ENCODE data around the gene PDZK1IP1.

PDZK1IP1 gene

DNA sequence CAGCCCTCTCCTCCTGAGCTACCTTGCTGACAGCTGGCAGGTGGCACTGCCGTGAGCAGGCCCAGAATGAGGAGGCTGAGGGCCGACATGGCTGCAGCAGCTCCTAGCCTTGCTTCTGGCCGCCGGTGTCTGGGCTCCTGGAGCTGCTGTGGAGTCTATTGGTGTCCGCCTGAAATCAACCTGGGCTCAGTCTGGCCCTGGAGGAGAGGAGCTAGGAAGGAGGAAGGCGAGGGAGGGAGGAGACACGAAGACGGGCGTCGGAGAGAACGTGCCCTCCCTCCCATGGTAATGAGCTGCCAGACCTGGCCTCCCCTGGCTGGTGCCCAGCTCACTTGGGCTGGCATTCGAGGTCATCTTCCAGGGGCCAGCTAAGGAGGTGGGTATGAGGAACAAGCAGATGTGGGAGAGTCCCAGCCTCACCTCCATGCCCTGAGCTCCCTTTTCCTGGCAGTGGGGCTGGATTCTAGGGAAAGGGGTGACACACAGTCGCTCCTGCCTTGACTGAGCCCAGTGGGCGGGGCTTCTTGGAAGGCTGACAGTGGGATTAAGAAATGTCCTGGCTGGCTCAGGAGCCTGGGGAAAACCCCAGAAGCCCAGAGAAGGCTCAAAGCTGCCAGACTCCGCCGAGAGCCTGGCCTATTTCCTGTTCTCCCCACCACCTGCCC lies at the start of gene PDZK1IP1:
TSS of gene PDZK1IP1 (minus strand) at position 193 of the 665 bp plus-strand sequence. CDS start at position 89, 104 bp downstream.
- DNase-seq (ENCODE audit: low spot score) = peak; percentile 100

- DNase-seq (ENCODE audit: low spot score) = no peak
Measured at GRCh38 chr1:47238935-47239592, 49.2 kb upstream of the PDZK1IP1 start.

DNA sequence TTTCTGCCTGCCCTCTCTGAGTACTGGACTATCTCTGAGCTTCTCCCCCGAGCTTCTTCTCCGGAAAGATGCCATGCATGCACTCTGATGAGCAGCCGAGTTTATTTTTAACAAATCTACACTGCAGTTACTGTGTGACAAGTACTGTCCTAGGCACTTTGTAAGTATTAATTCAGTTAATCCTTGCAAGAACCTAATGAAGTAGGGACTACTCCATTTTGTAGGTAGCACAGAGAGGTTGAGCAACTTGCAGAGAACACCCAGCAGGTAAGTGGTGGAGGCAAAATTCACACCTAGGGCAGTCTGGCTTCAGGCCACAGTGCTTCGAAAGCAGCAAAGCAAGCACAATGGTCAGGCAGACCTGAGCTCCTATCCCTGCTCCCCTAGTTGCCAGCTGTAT lies 46.0 kb upstream of the PDZK1IP1 start:
- no peak for DNase-seq (ENCODE audit: low spot score)

DNA sequence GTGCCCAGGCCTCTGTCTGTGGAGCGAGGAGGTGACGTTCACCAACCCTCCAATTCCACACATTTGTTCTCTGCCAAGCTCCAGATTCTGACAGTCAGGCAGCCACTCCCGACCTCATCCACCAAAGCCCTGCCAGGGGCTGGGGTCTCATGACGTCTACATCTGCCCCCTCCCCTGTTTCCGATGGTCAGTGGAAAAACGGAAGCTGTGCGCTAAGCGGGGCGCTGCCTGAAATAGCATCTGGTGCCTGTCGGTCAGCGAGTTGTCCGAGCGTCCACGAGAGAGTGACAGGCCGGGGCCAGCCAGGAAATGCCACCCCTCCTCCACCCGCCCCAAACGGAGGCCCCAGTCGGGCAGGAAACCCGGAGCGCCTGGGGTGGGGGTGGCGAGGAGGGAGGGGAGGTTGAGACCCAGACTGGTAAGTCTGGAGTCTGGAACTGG lies 45.4 kb upstream of the PDZK1IP1 start:
- no peak for DNase-seq (ENCODE audit: low spot score)

GRCh38 chr1:47233186-47233585 lies 43.4 kb upstream of the PDZK1IP1 start:
- DNase-seq (ENCODE audit: low spot score) = no peak

DNA sequence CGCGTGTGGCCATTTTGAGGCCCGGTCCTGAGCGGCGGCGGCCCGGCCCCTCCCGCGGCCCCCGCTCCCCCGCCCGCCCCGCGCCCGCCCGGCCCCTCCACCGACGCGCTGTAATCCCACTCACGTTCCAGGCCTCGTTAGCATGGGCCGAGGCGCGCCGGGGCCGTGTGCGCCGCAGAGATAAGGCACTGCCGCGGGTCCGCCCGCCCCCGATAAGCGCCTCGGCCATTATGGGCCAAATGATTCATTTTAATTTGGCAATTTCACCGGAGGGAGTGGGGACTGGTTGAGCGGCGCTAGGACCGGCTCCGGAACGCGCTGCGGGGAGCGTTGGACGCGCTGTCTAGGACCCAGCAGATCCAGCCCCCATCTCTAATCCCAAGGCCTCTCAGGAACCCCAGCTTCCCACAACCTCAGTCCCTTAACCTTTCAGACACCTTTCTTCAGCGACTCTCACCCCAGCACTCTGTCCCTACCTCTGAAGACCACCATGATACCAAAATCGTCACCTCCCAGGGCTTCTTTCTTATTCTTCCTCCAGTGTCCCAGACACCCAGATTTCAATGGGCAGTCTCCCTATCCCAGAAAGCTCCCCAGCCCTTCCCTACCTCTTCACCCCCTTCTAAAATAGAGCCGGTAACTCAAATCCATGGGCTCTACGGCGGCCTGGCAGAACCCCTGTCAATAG lies 42.5 kb upstream of the PDZK1IP1 start, which contains the start of gene TAL1:
TSS of gene TAL1 (minus strand) at position 39 of the 688 bp plus-strand sequence. CDS start 6,337 bp downstream, outside the sequence.
- no peak for DNase-seq (ENCODE audit: low spot score)

DNA sequence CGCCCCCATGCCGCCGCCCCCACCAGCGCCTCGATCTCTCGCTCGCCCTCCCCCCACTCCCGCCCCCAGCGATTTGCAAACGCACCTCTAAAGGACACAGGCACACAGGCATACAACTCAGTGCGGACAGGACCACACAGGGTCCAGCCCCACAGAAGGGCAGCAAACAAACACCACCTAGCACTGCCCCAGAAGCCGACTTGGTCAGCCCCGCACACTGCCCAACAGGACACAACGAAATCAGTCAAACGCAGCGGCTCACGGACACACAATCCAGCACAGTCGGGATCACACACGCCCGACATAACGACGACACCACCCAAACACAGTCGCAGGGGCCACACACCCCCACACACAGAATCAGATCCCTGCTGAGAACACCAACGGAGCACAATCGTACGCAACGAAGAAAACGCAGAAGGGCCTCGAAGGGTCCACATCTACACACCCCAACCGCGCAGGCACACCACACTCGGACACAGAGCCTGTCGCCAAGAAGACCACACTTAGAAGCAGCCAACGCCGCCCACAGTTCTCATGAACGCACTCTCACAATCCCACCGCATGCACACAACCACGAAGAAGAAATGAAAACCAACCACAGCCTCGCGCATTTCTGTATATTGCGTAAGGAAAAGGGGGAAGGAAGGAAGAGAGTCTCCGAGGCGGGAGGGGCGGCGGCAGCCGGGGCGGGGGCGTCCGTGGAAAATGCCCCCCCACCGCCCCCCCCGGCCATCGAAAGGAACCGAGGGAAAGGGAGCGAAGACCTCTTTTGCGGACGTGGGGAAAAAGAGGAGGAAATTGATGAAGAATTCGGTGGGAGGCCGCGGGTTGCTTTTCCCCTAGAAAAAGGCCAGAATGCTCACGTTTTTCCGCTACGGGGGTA lies 41.7 kb upstream of the PDZK1IP1 start:
- DNase-seq (ENCODE audit: low spot score) = peak; percentile 28

DNA sequence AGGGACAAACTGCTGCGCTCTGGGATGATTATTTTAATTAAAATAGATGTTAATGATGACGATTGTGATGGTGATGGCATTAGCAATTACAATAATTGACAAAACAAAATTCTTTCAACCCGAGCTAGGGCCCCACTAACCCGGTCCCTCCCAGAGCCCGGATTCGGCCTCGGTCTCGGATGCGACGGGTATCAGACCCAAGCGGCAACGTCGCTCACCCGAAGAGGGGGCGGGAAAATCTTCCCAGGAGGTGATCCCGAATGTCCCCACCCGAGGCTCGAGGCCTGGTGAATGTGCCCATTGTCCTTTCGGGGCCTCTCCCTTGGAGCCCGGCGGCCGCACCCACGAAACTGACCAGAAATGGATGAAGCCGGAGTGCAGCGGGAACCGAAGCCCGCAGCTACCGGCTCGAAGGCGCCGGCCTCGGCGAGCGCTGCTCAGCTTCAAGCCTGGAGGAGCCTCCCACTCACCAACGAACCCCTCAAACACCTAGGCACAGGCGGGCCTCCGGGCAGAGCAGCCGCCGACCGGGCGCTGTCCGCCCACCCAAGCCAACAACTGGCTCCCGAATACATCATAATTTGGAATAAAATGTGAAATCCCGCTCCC lies 41.0 kb upstream of the PDZK1IP1 start:
- no peak for DNase-seq (ENCODE audit: low spot score)

GRCh38 chr1:47229886-47230691 lies 40.3 kb upstream of the PDZK1IP1 start:
- DNase-seq (ENCODE audit: low spot score) = peak; percentile 13

- DNase-seq (ENCODE audit: low spot score) = no peak
Measured at GRCh38 chr1:47229031-47229885, 39.4 kb upstream of the PDZK1IP1 start.

DNA sequence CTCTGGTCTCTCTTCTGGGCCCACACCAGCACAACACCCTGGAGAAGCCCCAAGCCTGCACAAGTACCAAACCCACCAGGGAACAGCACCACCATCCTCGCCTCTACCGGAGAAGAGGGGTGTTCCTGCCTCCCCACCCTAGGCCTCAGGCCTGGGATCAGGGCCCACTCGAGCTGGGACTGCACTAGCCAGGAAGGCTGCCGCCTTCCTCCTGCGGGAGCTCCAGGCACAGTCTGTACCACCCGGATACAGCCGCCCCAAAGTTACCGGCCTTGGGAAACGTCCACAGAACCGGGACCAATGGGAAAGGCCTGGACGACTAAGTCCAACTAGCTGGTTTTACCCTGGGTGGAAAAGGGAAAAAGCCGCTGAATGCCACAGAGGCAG lies 38.8 kb upstream of the PDZK1IP1 start:
- DNase-seq (ENCODE audit: low spot score) = no peak

DNA sequence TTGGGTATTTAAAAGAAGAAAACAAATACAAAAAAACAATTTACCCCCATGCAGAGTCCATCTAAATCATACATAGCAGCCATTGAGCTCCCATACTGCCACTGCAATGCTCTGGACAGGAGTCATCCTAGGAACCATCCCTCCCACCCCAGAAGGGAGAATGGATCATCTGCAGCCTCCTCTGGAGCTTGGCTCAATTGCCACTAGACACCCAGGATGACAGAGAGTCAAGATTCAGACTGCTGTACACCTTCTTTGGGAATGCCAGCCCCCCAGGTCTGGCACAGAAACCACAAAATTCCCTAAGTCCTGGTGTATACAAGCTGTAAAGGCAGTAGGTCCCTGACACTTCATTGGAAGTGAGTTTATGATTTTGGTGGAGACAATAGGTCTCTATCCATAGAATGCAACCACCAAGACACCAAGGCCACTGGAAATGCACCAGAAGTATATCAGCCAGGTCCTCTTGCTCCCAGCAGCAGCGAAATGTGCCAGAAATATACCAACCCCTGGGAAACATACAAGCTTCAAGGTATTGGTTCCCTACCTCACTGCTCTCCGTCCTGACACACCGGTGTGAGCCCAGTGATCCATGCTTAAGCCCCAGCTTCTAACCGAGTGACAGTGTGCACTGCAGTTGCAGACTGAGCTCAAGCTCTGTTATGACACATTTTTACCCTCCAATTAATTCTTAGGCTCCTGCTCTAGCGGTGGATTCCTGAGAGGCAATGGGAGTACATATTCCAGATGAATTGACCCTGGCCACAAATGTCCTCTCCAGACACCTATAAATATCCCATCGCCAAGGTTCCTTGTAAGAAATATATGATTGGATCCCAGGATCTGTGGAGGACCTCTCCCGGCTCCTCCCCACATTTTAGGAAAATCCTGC lies 37.8 kb upstream of the PDZK1IP1 start:
- peak; percentile 17 for DNase-seq (ENCODE audit: low spot score)

DNA sequence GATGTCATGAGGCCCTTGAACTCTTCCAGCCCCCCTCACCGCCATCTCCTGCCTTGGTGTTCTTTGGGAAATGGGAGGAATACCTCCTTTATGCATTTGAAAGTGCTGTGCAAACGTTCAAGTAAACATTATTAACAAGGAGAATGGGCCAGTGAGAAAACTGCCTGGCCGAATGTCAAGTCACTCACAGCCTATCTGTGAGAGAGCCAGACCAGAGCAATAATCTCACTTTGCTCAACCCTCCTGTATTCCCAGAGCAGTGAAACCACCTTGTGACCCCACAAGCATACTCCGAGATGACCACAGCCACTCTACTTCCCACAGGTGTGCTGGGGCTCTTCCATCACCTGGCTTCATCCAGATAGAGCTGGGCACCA lies 37.0 kb upstream of the PDZK1IP1 start:
- no peak for DNase-seq (ENCODE audit: low spot score)

GRCh38 chr1:47226121-47226838 lies 36.4 kb upstream of the PDZK1IP1 start:
- no peak for DNase-seq (ENCODE audit: low spot score)

DNA sequence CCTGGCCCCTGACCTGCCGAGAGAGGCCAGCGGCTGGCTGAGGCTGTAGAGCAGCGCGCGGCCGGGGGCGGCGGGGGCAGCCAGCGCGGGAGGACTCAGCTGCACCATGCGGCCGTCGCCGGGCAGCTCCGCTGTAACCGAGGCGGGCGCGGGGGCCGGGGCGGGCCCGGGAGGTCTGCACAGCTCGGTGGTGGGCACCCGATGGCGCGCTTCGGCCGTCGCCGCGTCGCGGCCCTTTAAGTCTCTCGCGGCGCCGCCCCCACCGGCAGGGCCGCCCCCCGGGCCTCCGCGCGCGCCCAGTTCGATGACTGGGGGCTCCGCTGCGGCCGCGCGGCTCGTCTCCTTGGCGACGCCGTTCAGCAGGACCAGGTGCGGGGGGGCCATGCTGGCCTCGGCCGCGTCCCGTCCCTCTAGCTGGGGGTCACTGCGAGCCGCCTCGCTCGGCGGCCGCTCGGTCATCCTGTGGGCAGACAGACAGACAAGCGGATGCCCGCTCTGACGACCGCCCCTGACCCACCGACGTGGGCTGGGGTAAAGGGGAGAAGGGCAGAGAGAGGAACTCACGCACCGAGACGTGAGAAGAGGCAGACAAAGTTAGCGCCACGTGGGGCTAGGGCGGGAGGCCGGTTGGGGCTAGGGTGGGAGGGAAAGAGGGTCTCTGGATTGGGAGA lies 35.7 kb upstream of the PDZK1IP1 start:
- no peak for DNase-seq (ENCODE audit: low spot score)

- no peak for DNase-seq (ENCODE audit: low spot score)
Measured at GRCh38 chr1:47224676-47225399, 35.0 kb upstream of the PDZK1IP1 start.

All from kidney tubule cell (primary cell).